Measurements from ENCODE around the gene NOD1.

DNA sequence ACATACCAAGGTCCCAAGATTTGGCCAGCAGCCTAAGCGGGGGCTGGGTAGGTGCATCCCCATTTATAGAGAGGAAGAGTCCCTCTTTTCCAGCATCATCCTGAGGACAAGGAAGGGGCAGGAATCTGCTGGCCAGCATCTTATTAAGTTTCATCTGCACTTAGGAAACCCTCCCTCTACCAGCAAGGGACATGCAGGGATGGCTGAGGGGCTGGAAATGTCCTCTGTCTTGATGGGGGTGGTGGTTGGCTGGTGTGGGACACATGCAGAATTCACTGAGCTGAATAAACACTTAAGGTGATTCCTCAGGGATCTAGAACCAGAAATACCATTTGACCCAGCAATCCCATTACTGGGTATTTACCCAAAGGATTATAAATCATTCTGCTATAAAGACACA, 42.1 kb downstream of the NOD1 start:
- TF ChIP-seq CTCF (IDR thresholded peaks at IDR 0.05) (no peak), POLR2A (IDR thresholded peaks at IDR 0.05) (no peak)
